CD4-positive, alpha-beta T cell treated with Interferon alpha-2 for 1 hour (primary cell): ENCODE results near the gene DENND1A.

Source experiments
- DNase-seq, 2 donors: peaks; one replicate each; pipeline ENCODE4 v3.0.0-alpha.2; 2020 to 2022

Gene DENND1A

GRCh38 chr9:123377211-123377971 is 552.5 kb downstream of the DENND1A start:
- DNase-seq = no peak

- DNase-seq = no peak
Observed at GRCh38 chr9:123376218-123377071, 553.5 kb downstream of the DENND1A start.

GRCh38 chr9:123375469-123376132 is 554.3 kb downstream of the DENND1A start:
- no peak for DNase-seq

GRCh38 chr9:123373946-123374345 is 556.0 kb downstream of the DENND1A start:
- no peak for DNase-seq

- no peak for DNase-seq
Observed at GRCh38 chr9:123373447-123373923, 556.4 kb downstream of the DENND1A start.

- DNase-seq = no peak
Observed at GRCh38 chr9:123372766-123373446, 557.0 kb downstream of the DENND1A start.

- DNase-seq = no peak
Observed at GRCh38 chr9:123371805-123372590, 557.9 kb downstream of the DENND1A start.

- no peak for DNase-seq
Observed at GRCh38 chr9:123371228-123371584, 558.7 kb downstream of the DENND1A start.

GRCh38 chr9:123370526-123371227 is 559.2 kb downstream of the DENND1A start:
- no peak for DNase-seq

GRCh38 chr9:123370108-123370507 is 559.8 kb downstream of the DENND1A start:
- no peak for DNase-seq

- no peak for DNase-seq
Observed at GRCh38 chr9:123369296-123369695, 560.6 kb downstream of the DENND1A start.

GRCh38 chr9:123368536-123369153 is 561.3 kb downstream of the DENND1A start:
- no peak for DNase-seq

- DNase-seq = no peak
Observed at GRCh38 chr9:123368023-123368422, 561.9 kb downstream of the DENND1A start.

GRCh38 chr9:123365881-123366528 is 563.9 kb downstream of the DENND1A start:
- no peak for DNase-seq

GRCh38 chr9:123365287-123365880 is 564.5 kb downstream of the DENND1A start:
- DNase-seq = no peak

GRCh38 chr9:123364241-123364824 is 565.6 kb downstream of the DENND1A start:
- DNase-seq = no peak

GRCh38 chr9:123362856-123363255 is 567.1 kb downstream of the DENND1A start:
- DNase-seq = no peak

GRCh38 chr9:123361731-123362510 is 568.0 kb downstream of the DENND1A start:
- no peak for DNase-seq
